H1 (cell line): ENCODE measurements around the gene ZBTB38. TPM values are rescaled to one million over a fixed set of nuclear protein-coding genes. Genes with fewer than 3 reads are reported as not detected.
A peak's percentile ranks its signal among the peaks of the same experiment; 100 is the strongest.

Source experiments
- CTCF ChIA-PET: fragments of 300-600 bp; sonication (Branson Sonifier 250); formaldehyde crosslinking; loops from one replicate; lab custom pipeline; 2021; ENCODE audit not compliant: partially characterized antibody; lab: Charles Lee
- POLR2A ChIA-PET: fragments of 300-600 bp; sonication (Branson Sonifier 250); formaldehyde crosslinking; loops from one replicate; lab custom pipeline; 2021; ENCODE audit warnings: inconsistent platforms; ENCODE audit not compliant: partially characterized antibody; lab: Charles Lee
- DNase-seq, 2 experiments: peaks; one replicate each; pipeline versions ENCODE4 v3.0.0 to v3.0.0-alpha.2; 2010 to 2022; ENCODE audit warnings: low spot score in 2 of 2, low read depth in 1 of 2, mixed read lengths in 1 of 2
- FAIRE-seq: peaks from 2 replicates; lab custom pipeline; 2011; peaks lifted over from hg19 to GRCh38; lab: Jason Lieb, UNC
- H2AFZ ChIP-seq: 2 replicates; pipeline ENCODE4 v1.8.1; 2012; ENCODE audit warnings: low read length, inconsistent platforms
- H2AK5ac ChIP-seq: 2 replicates; pipeline ENCODE4 v1.6.1; 2013; ENCODE audit warnings: low read depth, low read length
- H2BK120ac ChIP-seq: replicated peaks from 2 replicates; pipeline ENCODE3; 2013; ENCODE audit warnings: low read depth, low read length, inconsistent platforms
- H2BK12ac ChIP-seq: 2 replicates; pipeline ENCODE4 v1.6.1; 2013; ENCODE audit warnings: low read depth, low read length
- H2BK15ac ChIP-seq: 2 replicates; pipeline ENCODE4 v1.6.1; 2013; ENCODE audit warnings: low read length
- H2BK20ac ChIP-seq: 2 replicates; pipeline ENCODE4 v1.6.1; 2013; ENCODE audit warnings: low read length
- H2BK5ac ChIP-seq: 2 replicates; pipeline ENCODE4 v1.6.1; 2013; ENCODE audit warnings: low read depth, low read length
- H3K14ac ChIP-seq: 2 replicates; pipeline ENCODE4 v1.6.1; 2013; ENCODE audit warnings: inconsistent platforms; ENCODE audit not compliant: insufficient read length
- H3K18ac ChIP-seq: 2 replicates; pipeline ENCODE4 v1.6.1; 2013; ENCODE audit warnings: low read length; ENCODE audit errors: extremely low read depth
- H3K23ac ChIP-seq: 2 replicates; pipeline ENCODE4 v1.6.1; 2013; ENCODE audit warnings: inconsistent platforms; ENCODE audit not compliant: insufficient read length
- H3K23me2 ChIP-seq: 2 replicates; pipeline ENCODE4 v1.6.1; 2013; ENCODE audit warnings: low read depth, low read length
- H3K27ac ChIP-seq: 2 replicates; pipeline ENCODE4 v1.6.1; 2011; ENCODE audit warnings: low read depth, low read length, inconsistent platforms
- H3K27me3 ChIP-seq, 4 experiments: replicated peaks in 1 of 4; 1 replicate in 1 of 4; 2 replicates in 3 of 4; pipeline versions ENCODE4 v1.6.1 to v1.8.1; 2011 to 2013; ENCODE audit warnings: low read length in 3 of 4, mild to moderate bottlenecking in 3 of 4, inconsistent platforms in 2 of 4, mixed read lengths in 2 of 4, moderate library complexity in 1 of 4; ENCODE audit not compliant: control insufficient read depth in 3 of 4, insufficient read depth in 3 of 4; ENCODE audit errors: extremely low read depth in 1 of 4
- H3K36me3 ChIP-seq, 4 experiments: 2 replicates each; pipeline versions ENCODE4 v1.6.1 to v1.8.1; 2011 to 2013; ENCODE audit warnings: mild to moderate bottlenecking in 4 of 4, low read length in 3 of 4, moderate library complexity in 2 of 4, control low read depth in 1 of 4, inconsistent platforms in 1 of 4; ENCODE audit not compliant: insufficient read depth in 4 of 4, control insufficient read depth in 2 of 4
- H3K4ac ChIP-seq: replicated peaks from 2 replicates; pipeline ENCODE3; 2013; ENCODE audit warnings: low read length, low read depth, mixed read lengths, inconsistent platforms; ENCODE audit not compliant: insufficient read length
- H3K4me1 ChIP-seq, 4 experiments: replicated peaks in 1 of 4; 1 replicate in 1 of 4; 2 replicates in 3 of 4; pipeline versions ENCODE4 v1.6.1 to v1.8.1; 2011 to 2013; ENCODE audit warnings: low read length in 3 of 4, inconsistent platforms in 2 of 4, mixed read lengths in 1 of 4; ENCODE audit not compliant: insufficient read depth in 4 of 4, control insufficient read depth in 3 of 4
- H3K4me2 ChIP-seq, 2 experiments: 2 replicates each; pipeline versions ENCODE4 v1.6.1 to v1.8.1; 2011 to 2013; ENCODE audit warnings: low read depth in 2 of 2, low read length in 2 of 2, control low read depth in 1 of 2, inconsistent platforms in 1 of 2, mild to moderate bottlenecking in 1 of 2; ENCODE audit not compliant: insufficient read depth in 1 of 2
- H3K4me3 ChIP-seq, 4 experiments: fragments of 200-600, 300-600 bp in 1 of 4; sonication (generic), shearing (Covaris generic), sonication (Bioruptor Twin) in 1 of 4; 2 replicates each; pipeline versions ENCODE4 v1.5.1 to v1.8.1; 2011 to 2016; ENCODE audit warnings: low read length in 4 of 4, low read depth in 3 of 4, control low read depth in 2 of 4, inconsistent platforms in 2 of 4, mild to moderate bottlenecking in 2 of 4, mixed read lengths in 1 of 4, moderate library complexity in 1 of 4; ENCODE audit not compliant: insufficient read depth in 2 of 4; ENCODE audit errors: extremely low read depth in 1 of 4
- H3K56ac ChIP-seq: replicated peaks from 2 replicates; pipeline ENCODE3; 2013; ENCODE audit warnings: low read depth, mild to moderate bottlenecking, mixed read lengths, low read length, inconsistent platforms; ENCODE audit not compliant: insufficient read length
- H3K79me1 ChIP-seq: 2 replicates; pipeline ENCODE4 v1.6.1; 2013; ENCODE audit warnings: low read depth, low read length, control low read depth
- H3K79me2 ChIP-seq, 2 experiments: 2 replicates each; pipeline versions ENCODE4 v1.6.1 to v1.8.1; 2012 to 2013; ENCODE audit warnings: low read length in 2 of 2, mild to moderate bottlenecking in 2 of 2, inconsistent platforms in 1 of 2; ENCODE audit not compliant: insufficient read depth in 2 of 2, control insufficient read depth in 1 of 2
- H3K9ac ChIP-seq, 4 experiments: replicated peaks in 1 of 4; 1 replicate in 1 of 4; 2 replicates in 3 of 4; pipeline versions ENCODE4 v1.6.1 to v1.8.1; 2011 to 2013; ENCODE audit warnings: low read depth in 3 of 4, low read length in 3 of 4, control low read depth in 2 of 4, mild to moderate bottlenecking in 2 of 4, moderate library complexity in 2 of 4, inconsistent platforms in 1 of 4; ENCODE audit errors: extremely low read depth in 1 of 4
- H3K9me3 ChIP-seq, 2 experiments: 2 replicates each; pipeline versions ENCODE4 v1.6.1 to v1.8.1; 2012 to 2013; ENCODE audit warnings: mild to moderate bottlenecking in 2 of 2, moderate library complexity in 2 of 2, control low read depth in 1 of 2, inconsistent platforms in 1 of 2, low read depth in 1 of 2, low read length in 1 of 2, mixed read lengths in 1 of 2; ENCODE audit not compliant: insufficient read depth in 2 of 2
- H4K20me1 ChIP-seq, 2 experiments: replicated peaks in 1 of 2; 2 replicates each; pipeline versions ENCODE3 to v1.8.1; 2011 to 2013; ENCODE audit warnings: inconsistent platforms in 2 of 2, low read length in 2 of 2, mild to moderate bottlenecking in 1 of 2; ENCODE audit not compliant: insufficient read depth in 2 of 2, control insufficient read depth in 1 of 2
- H4K5ac ChIP-seq: 2 replicates; pipeline ENCODE4 v1.6.1; 2013; ENCODE audit warnings: low read length, low read depth, mixed read lengths, inconsistent platforms; ENCODE audit not compliant: insufficient read length
- H4K8ac ChIP-seq: 2 replicates; pipeline ENCODE4 v1.8.0; 2013; ENCODE audit warnings: mild to moderate bottlenecking, moderate library complexity, low read length, inconsistent platforms; ENCODE audit not compliant: insufficient read depth; ENCODE audit errors: extremely low read depth
- H4K91ac ChIP-seq: replicated peaks from 2 replicates; pipeline ENCODE3; 2013; ENCODE audit warnings: low read length, mixed read lengths, inconsistent platforms; ENCODE audit not compliant: insufficient read length
- EZH2 ChIP-seq: fragments of 200-600 bp; sonication (generic); IDR thresholded peaks from 2 replicates; pipeline ENCODE4 v1.7.1; 2012; ENCODE audit warnings: low read depth, mild to moderate bottlenecking, moderate library complexity, low read length, inconsistent platforms; ENCODE audit not compliant: severe bottlenecking
- FOSL1 ChIP-seq: IDR thresholded peaks from 2 replicates; pipeline ENCODE4 v1.6.1; 2011; ENCODE audit warnings: mild to moderate bottlenecking, low read depth, low read length, moderate library complexity; ENCODE audit not compliant: insufficient read depth
- HDAC2 ChIP-seq, 2 experiments: fragments of 300-600 bp in 1 of 2; sonication (generic) in 1 of 2; IDR thresholded peaks; 2 replicates each; pipeline ENCODE4 v1.6.1; 2011 to 2012; ENCODE audit warnings: low read depth in 2 of 2, low read length in 2 of 2, mild to moderate bottlenecking in 2 of 2, moderate library complexity in 2 of 2, borderline replicate concordance in 1 of 2, inconsistent platforms in 1 of 2
- PHF8 ChIP-seq: fragments of 200-600 bp; sonication (generic); conservative IDR thresholded peaks from 2 replicates; pipeline ENCODE4 v1.7.1; 2012; ENCODE audit warnings: low read depth, mild to moderate bottlenecking, inconsistent platforms, low read length, moderate library complexity
- POLR2A ChIP-seq, 2 experiments: IDR thresholded peaks; 1 replicate in 1 of 2; 2 replicates in 1 of 2; pipeline ENCODE4 v1.6.1; 2011; ENCODE audit warnings: low read depth in 2 of 2, low read length in 2 of 2, mild to moderate bottlenecking in 2 of 2; ENCODE audit errors: control extremely low read depth in 1 of 2
- POLR2AphosphoS5 ChIP-seq: IDR thresholded peaks from 2 replicates; pipeline ENCODE4 v1.6.1; 2011; ENCODE audit warnings: low read depth, low read length
- RBBP5 ChIP-seq: IDR thresholded peaks from 2 replicates; pipeline ENCODE4 v1.7.1; 2012; ENCODE audit warnings: low read depth, mild to moderate bottlenecking, inconsistent platforms, low read length, moderate library complexity, borderline replicate concordance
- RFX5 ChIP-seq: IDR thresholded peaks from 2 replicates; pipeline ENCODE4 v1.6.1; 2011; ENCODE audit warnings: low read depth, low read length, improper control_type of control experiment, borderline replicate concordance
- TAF1 ChIP-seq: IDR thresholded peaks from 2 replicates; pipeline ENCODE4 v1.6.1; 2011; ENCODE audit warnings: mild to moderate bottlenecking, low read depth, low read length
- TAF7 ChIP-seq: optimal IDR thresholded peaks from 2 replicates; pipeline ENCODE3; 2011; ENCODE audit warnings: low read depth, mild to moderate bottlenecking, inconsistent platforms, low read length, moderate library complexity, borderline replicate concordance
- WGBS, 2 experiments: shearing (Covaris generic) in 1 of 2; methylation state at CpG; one replicate each; pipeline versions ENCODE4 v1.1.6 to v1.1.7; 2013 to 2015; ENCODE audit warnings: low lambda C conversion rate in 2 of 2, mixed read lengths in 2 of 2, inconsistent platforms in 1 of 2, low coverage in 1 of 2, missing lambda C conversion rate in 1 of 2; ENCODE audit not compliant: insufficient replicate concordance in 2 of 2, insufficient coverage in 1 of 2, insufficient read length in 1 of 2; ENCODE audit errors: extremely low coverage in 1 of 2, missing lambda C conversion rate in 1 of 2; 5-methylcytosine and 5-hydroxymethylcytosine counted together
- polyA plus RNA-seq, 7 experiments: library from polyadenylated mRNA; depleted of rRNA in 3 of 7; stranded (reverse) in 5 of 7; unstranded in 2 of 7; fragments of >200 nt in 5 of 7; fragments of 200-250 nt in 2 of 7; gene quantifications; 1 replicate in 5 of 7; 2 replicates in 1 of 7; 4 replicates in 1 of 7; pipeline versions ENCODE4 v1.2.1 to v1.2.3, GENCODE V29; 2011 to 2013; ENCODE audit warnings: missing spikeins in 2 of 7, mixed read lengths in 2 of 7
- total RNA-seq: library from RNA; stranded (reverse); fragmentation: NEBNext Ultra II Directional; extraction: Animal tissue kit (Norgen Biotek cat#: 25700); gene quantifications from 2 replicates; pipeline ENCODE4 v1.2.1, GENCODE V29; 2021

Gene ZBTB38
- total and polyA plus RNA-seq, 2 of the 8 experiments (the other 6 are each of a cell fraction or from before 2014, with no cell fraction given), result 4.4 to 10.5 TPM

DNA sequence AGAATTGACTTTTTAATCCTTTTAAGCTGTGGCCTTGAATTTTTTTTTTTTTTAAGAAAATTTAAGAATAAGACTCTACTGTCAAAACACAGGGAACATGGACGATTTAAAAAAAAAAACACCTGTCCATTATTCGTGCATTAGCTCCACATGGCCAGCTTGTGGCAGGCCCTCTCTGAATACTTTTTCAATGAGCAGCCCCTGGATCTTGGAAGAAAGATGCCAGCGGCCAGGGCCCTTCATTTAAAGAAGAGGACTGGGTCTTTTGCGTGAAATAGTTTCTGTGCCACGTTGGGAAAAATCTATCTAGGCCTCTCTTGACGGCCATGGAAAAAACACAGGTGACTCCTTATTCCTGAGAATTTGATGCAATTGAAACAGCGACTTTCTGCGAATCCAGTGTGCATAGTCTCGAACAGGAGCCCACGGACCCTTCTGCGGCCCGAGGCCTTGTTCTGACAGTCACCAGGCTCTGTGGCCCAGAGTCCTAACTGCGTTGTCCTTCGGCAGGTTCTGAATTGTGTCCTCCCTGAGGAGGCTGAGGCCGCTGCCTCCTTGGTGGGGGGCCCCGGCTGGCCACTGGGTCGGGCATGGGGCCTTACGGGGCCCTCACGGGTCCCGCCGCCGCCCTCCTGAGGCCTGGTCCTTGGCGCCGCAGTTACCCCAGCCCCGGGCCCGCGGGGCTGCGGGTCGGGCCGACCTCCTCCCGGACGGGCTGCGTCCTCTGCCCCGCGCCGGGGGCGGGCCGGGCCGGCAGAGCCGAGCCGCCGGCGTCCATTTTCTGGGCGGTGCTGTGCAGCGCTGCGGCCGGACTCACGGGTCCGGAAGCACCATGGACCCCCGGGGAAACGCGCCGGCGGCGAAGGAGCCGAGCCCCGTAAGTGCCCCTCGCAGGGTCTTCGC lies 33.5 kb downstream of the ZBTB38 start:
- DNase-seq (peak in 1 of 2 experiments; percentile 69), FAIRE-seq (no peak)
- Histone ChIP-seq H3K79me1 (no peaks in the 10 kb centered on the region), H3K23ac (no peak overlapping the region), H4K8ac (peak overlapping the region; percentile 86), H3K9ac (peak overlapping the region in 3 of 4 experiments; percentile 46 to 78 (median 51); a peak in 5 of 7 replicates), H2AK5ac (no peak overlapping the region), H2BK12ac (no peak overlapping the region), H3K27me3 (peaks cover 0 to 17% (median 7%) of the 10 kb centered on the region in 4 experiments; a peak in 5 of 7 replicates), H3K4me3 (peak overlapping the region; percentile 66 to 71 (median 66)), H2BK5ac (no peak overlapping the region), H3K79me2 (no peaks in the 10 kb centered on the region), H2BK120ac (no peak overlapping the region), H3K27ac (peak overlapping the region; percentile 54; the same call in 1 of the 2 replicates), H2AFZ (peak overlapping the region; percentile 65), H4K5ac (no peak overlapping the region), H2BK15ac (no peak overlapping the region; the same call in 1 of the 2 replicates), H2BK20ac (no peak overlapping the region), H3K14ac (no peak overlapping the region), H3K36me3 (0 out of 8 replicates have a peak, but pooled peaks cover 0 to 4% (median 0%) of the 10 kb centered on the region in 4 experiments), H3K4ac (no peak overlapping the region), H3K4me1 (peaks cover 0 to 7% (median 4%) of the 10 kb centered on the region in 4 experiments; a peak in 4 of 7 replicates), H3K9me3 (no peaks in the 10 kb centered on the region), H3K56ac (no peak overlapping the region), H3K23me2 (peaks cover 4% of the 10 kb centered on the region; the same call in 1 of the 2 replicates), H4K91ac (no peak overlapping the region), H4K20me1 (no peaks in the 10 kb centered on the region), H3K18ac (peak overlapping the region; percentile 88; the same call in 1 of the 2 replicates), H3K4me2 (peak overlapping the region; percentile 79 to 97)
- ChIA-PET POLR2A (interaction anchor here (0.6 to 1.0 kb wide), 2 partner anchors 22 to 23 kb away, joined by 3 to 5 read pairs; no protein-coding TSS in a partner anchor), CTCF (interaction anchor here (0.6 to 2.2 kb wide), 6 partner anchors 10 to 60 kb away, joined by 3 to 13 read pairs (median 4); no protein-coding TSS in a partner anchor)
- 18% methylated on average over 30 of the region's 59 CpGs; no CpG with 5 or more reads in 1 of the 2 experiments for WGBS, 2 experiments
- TF ChIP-seq EZH2 (no peak), TAF1 (peak; percentile 52; the same call in 1 of the 2 replicates), PHF8 (peak; percentile 69), RBBP5 (0 out of 2 replicates have a peak, but pooled peaks have one; percentile 32), HDAC2 (IDR thresholded peaks at IDR 0.05; ENCODE audit: borderline replicate concordance in 1 of 2, low read depth in 2 of 2, low read length in 2 of 2) (no peak), TAF7 (peak; percentile 14), FOSL1 (no peak), POLR2A (IDR thresholded peaks at IDR 0.05; ENCODE audit: control extremely low read depth in 1 of 2, low read depth in 2 of 2, low read length in 2 of 2) (peak in 1 of 2 experiments; percentile 63; a peak in 2 of 3 replicates), RFX5 (no peak), POLR2AphosphoS5 (0 out of 2 replicates have a peak, but pooled peaks have one; percentile 15)
